GM10847 (cell line): ENCODE results near the gene KIZ.

Experiments
- POLR2A ChIP-seq: IDR thresholded peaks from 2 replicates; pipeline ENCODE4 v1.6.1; 2011; ENCODE audit not compliant: insufficient read length; ENCODE audit errors: extremely low read depth

Gene KIZ

GRCh38 chr20:21125849-21126580 is at the start of gene KIZ:
KIZ (plus strand) TSS chr20:21126082; CDS start chr20:21126116, 34 bp downstream.
- peak; percentile 83 for TF ChIP-seq POLR2A

- no peak for TF ChIP-seq POLR2A
Measured at GRCh38 chr20:21077809-21078345, 48.0 kb upstream of the KIZ start.

GRCh38 chr20:21082584-21082983 is 43.3 kb upstream of the KIZ start:
- TF ChIP-seq POLR2A, result no peak

- TF ChIP-seq POLR2A, result no peak
Measured at GRCh38 chr20:21083825-21084325, 42.0 kb upstream of the KIZ start.

- no peak for TF ChIP-seq POLR2A
Measured at GRCh38 chr20:21087862-21088540, 37.9 kb upstream of the KIZ start.

GRCh38 chr20:21089391-21089790 is 36.5 kb upstream of the KIZ start:
- no peak for TF ChIP-seq POLR2A

- no peak for TF ChIP-seq POLR2A
Measured at GRCh38 chr20:21090111-21090618, 35.7 kb upstream of the KIZ start.

- TF ChIP-seq POLR2A, result no peak
Measured at GRCh38 chr20:21090721-21091120, 35.2 kb upstream of the KIZ start.

- TF ChIP-seq POLR2A, result no peak
Measured at GRCh38 chr20:21092806-21093205, 33.1 kb upstream of the KIZ start.

GRCh38 chr20:21096321-21097043 is 29.4 kb upstream of the KIZ start:
- TF ChIP-seq POLR2A, result no peak

GRCh38 chr20:21099751-21100577 is 25.9 kb upstream of the KIZ start:
- TF ChIP-seq POLR2A, result no peak

GRCh38 chr20:21100578-21101452 is 25.1 kb upstream of the KIZ start:
- TF ChIP-seq POLR2A, result no peak

GRCh38 chr20:21101453-21101931 is 24.4 kb upstream of the KIZ start:
- TF ChIP-seq POLR2A, result no peak
